Measurements from ENCODE around the gene MYADML2.
"Not testable (repeated sequence)": the region's sequence is repeated elsewhere in the genome, so short reads cannot be mapped to it uniquely, and the experiment has no call there.

DNA sequence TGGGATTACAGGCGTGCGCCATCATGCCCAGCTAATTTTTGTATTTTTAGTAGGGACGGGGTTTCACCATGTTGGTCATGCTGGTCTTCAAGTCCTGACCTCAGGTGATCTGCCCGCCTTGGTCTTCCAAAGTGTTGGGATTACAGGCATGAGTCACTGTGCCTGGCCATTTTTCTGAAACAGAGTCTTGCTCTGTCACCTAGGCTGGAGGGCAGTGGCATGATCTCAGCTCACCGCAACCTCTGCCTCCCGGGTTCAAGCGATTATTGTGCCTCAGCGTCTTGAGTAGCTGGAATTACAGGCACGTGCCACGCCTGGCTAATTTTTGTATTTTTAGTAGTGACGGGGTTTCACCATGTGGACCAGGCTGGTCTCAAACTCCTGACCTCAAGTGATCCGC, 34.5 kb upstream of the MYADML2 start:
- TF ChIP-seq, protein P1, sequence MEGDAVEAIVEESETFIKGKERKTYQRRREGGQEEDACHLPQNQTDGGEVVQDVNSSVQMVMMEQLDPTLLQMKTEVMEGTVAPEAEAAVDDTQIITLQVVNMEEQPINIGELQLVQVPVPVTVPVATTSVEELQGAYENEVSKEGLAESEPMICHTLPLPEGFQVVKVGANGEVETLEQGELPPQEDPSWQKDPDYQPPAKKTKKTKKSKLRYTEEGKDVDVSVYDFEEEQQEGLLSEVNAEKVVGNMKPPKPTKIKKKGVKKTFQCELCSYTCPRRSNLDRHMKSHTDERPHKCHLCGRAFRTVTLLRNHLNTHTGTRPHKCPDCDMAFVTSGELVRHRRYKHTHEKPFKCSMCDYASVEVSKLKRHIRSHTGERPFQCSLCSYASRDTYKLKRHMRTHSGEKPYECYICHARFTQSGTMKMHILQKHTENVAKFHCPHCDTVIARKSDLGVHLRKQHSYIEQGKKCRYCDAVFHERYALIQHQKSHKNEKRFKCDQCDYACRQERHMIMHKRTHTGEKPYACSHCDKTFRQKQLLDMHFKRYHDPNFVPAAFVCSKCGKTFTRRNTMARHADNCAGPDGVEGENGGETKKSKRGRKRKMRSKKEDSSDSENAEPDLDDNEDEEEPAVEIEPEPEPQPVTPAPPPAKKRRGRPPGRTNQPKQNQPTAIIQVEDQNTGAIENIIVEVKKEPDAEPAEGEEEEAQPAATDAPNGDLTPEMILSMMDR (IDR thresholded peaks at IDR 0.05; ENCODE audit: control extremely low read depth in 1 of 3, insufficient read depth in 1 of 3, low read depth in 1 of 3, low read length in 3 of 3) = not testable (repeated sequence)
- not testable (repeated sequence) for TF ChIP-seq POLR2A (IDR thresholded peaks at IDR 0.05; ENCODE audit: control extremely low read depth in 1 of 2, low read depth in 2 of 2, low read length in 2 of 2); KDM1A (IDR thresholded peaks at IDR 0.05; ENCODE audit: borderline replicate concordance, low read length); RFX5 (IDR thresholded peaks at IDR 0.05; ENCODE audit: borderline replicate concordance, low read depth, low read length); SIN3A (conservative IDR thresholded peaks at IDR 0.05 in 1 of 2, IDR thresholded peaks at IDR 0.05 in 1 of 2; ENCODE audit: low read depth in 1 of 2, low read length in 2 of 2)
- TF ChIP-seq, protein P2, sequence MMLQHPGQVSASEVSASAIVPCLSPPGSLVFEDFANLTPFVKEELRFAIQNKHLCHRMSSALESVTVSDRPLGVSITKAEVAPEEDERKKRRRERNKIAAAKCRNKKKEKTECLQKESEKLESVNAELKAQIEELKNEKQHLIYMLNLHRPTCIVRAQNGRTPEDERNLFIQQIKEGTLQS (IDR thresholded peaks at IDR 0.05; ENCODE audit: insufficient read depth, low read depth, low read length) = not testable (repeated sequence)
